Fibroblast of mammary gland (primary cell): ENCODE results near the gene AGPAT3.
A peak's percentile ranks its signal among the peaks of the same experiment; 100 is the strongest.

Experiments used
- DNase-seq: peaks from one replicate; pipeline ENCODE4 v3.0.0-alpha.2; 2010; ENCODE audit warnings: low read depth
- H3K4me3 ChIP-seq: 2 replicates; pipeline ENCODE4 v1.5.1; 2011; ENCODE audit warnings: low read depth, mild to moderate bottlenecking, low read length, moderate library complexity; ENCODE audit not compliant: control insufficient read depth
- CTCF ChIP-seq: conservative IDR thresholded peaks from 2 replicates; pipeline ENCODE4 v1.5.1; 2011; ENCODE audit warnings: low read depth, low read length, inconsistent platforms; ENCODE audit not compliant: control insufficient read depth, insufficient read depth

Gene AGPAT3

GRCh38 chr21:43913928-43914327 is 48.9 kb downstream of the AGPAT3 start:
- peak; percentile 34 for DNase-seq
- TF ChIP-seq CTCF: no peak
- no peak overlapping the region for H3K4me3 ChIP-seq

- no peak for TF ChIP-seq CTCF
- DNase-seq: no peak
- H3K4me3 ChIP-seq: no peak overlapping the region
Measured at GRCh38 chr21:43916076-43916475, 51.1 kb downstream of the AGPAT3 start.

- TF ChIP-seq CTCF: no peak
- no peak for DNase-seq
- H3K4me3 ChIP-seq: no peak overlapping the region
Measured at GRCh38 chr21:43916691-43917514, 51.9 kb downstream of the AGPAT3 start.

- no peak overlapping the region for H3K4me3 ChIP-seq
- no peak for TF ChIP-seq CTCF
- DNase-seq: no peak
Measured at GRCh38 chr21:43917515-43918384, 52.7 kb downstream of the AGPAT3 start.

GRCh38 chr21:43918385-43918947 is 53.4 kb downstream of the AGPAT3 start:
- no peak overlapping the region for H3K4me3 ChIP-seq
- no peak for TF ChIP-seq CTCF
- no peak for DNase-seq

GRCh38 chr21:43919283-43919682 is 54.3 kb downstream of the AGPAT3 start:
- no peak for TF ChIP-seq CTCF
- DNase-seq: no peak
- no peak overlapping the region for H3K4me3 ChIP-seq
